SK-N-SH (cell line): ENCODE results near the gene CEP112. TPM values are rescaled to one million over a fixed set of nuclear protein-coding genes. Genes with fewer than 3 reads are reported as not detected.

Experiments
- CTCF ChIA-PET: fragments of 300-600, 350-600 bp; formaldehyde crosslinking; extraction: SDS; loops from one replicate; lab custom pipeline; 2021; lab: Yijun Ruan, JAX
- POLR2A ChIA-PET: fragments of 350-600 bp; sonication (Branson Sonifier 250); formaldehyde crosslinking; extraction: SDS; loops from one replicate; lab custom pipeline; 2020; ENCODE audit warnings: antibody characterized with exemption, inconsistent platforms; lab: Yijun Ruan, JAX
- DNase-seq: peaks from one replicate; pipeline ENCODE4 v3.0.0; 2012
- H2AFZ ChIP-seq: fragments of 200-600 bp; sonication (generic); 2 replicates; pipeline ENCODE4 v1.8.1; 2016; ENCODE audit warnings: antibody characterized with exemption, mild to moderate bottlenecking, low read depth
- H3F3A ChIP-seq: fragments of 200-600 bp; sonication (generic); replicated peaks from 2 replicates; pipeline ENCODE3; 2016; ENCODE audit warnings: antibody characterized with exemption, mild to moderate bottlenecking; ENCODE audit not compliant: insufficient read depth
- H3K27ac ChIP-seq, 2 experiments: fragments of 200-500 bp in 1 of 2; fragments of 200-600 bp in 1 of 2; sonication (Bioruptor generic) in 1 of 2; sonication (generic), shearing (Covaris generic) in 1 of 2; 2 replicates each; pipeline versions ENCODE4 v1.5.1 to v1.6.1; 2014 to 2016; ENCODE audit warnings: low read depth in 2 of 2, inconsistent platforms in 1 of 2, low read length in 1 of 2, mild to moderate bottlenecking in 1 of 2, mixed read lengths in 1 of 2
- H3K27me3 ChIP-seq: fragments of 200-600 bp; sonication (generic), shearing (Covaris generic); 2 replicates; pipeline ENCODE4 v1.6.1; 2016; ENCODE audit warnings: mixed run types; ENCODE audit not compliant: insufficient read depth
- H3K36me3 ChIP-seq, 2 experiments: fragments of 200-500 bp in 1 of 2; fragments of 200-600 bp in 1 of 2; sonication (Bioruptor generic) in 1 of 2; sonication (generic) in 1 of 2; replicated peaks in 1 of 2; 2 replicates each; pipeline versions ENCODE3 to v1.5.1; 2014 to 2016; ENCODE audit warnings: low read length in 1 of 2, mild to moderate bottlenecking in 1 of 2; ENCODE audit not compliant: insufficient read depth in 2 of 2, control insufficient read depth in 1 of 2
- H3K4me1 ChIP-seq, 2 experiments: fragments of 200-500 bp in 1 of 2; fragments of 200-600 bp in 1 of 2; sonication (Bioruptor generic) in 1 of 2; sonication (generic), shearing (Covaris generic) in 1 of 2; 2 replicates each; pipeline versions ENCODE4 v1.5.1 to v1.6.1; 2014 to 2016; ENCODE audit warnings: low read depth in 1 of 2, low read length in 1 of 2, mixed run types in 1 of 2; ENCODE audit not compliant: insufficient read depth in 2 of 2, control insufficient read depth in 1 of 2
- H3K4me2 ChIP-seq: fragments of 200-600 bp; sonication (generic), shearing (Covaris generic); 2 replicates; pipeline ENCODE4 v1.6.1; 2017; ENCODE audit warnings: mixed run types
- H3K4me3 ChIP-seq, 2 experiments: fragments of 200-500 bp in 1 of 2; fragments of 200-600 bp in 1 of 2; sonication (Bioruptor generic) in 1 of 2; sonication (generic), shearing (Covaris generic) in 1 of 2; 2 replicates each; pipeline versions ENCODE4 v1.5.1 to v1.8.1; 2014 to 2016; ENCODE audit warnings: low read depth in 2 of 2, inconsistent platforms in 1 of 2, low read length in 1 of 2, mild to moderate bottlenecking in 1 of 2, mixed read lengths in 1 of 2, moderate library complexity in 1 of 2
- H3K79me2 ChIP-seq: fragments of 200-600 bp; sonication (generic); 2 replicates; pipeline ENCODE4 v1.8.1; 2017; ENCODE audit warnings: mild to moderate bottlenecking; ENCODE audit not compliant: insufficient read depth
- H3K9ac ChIP-seq: fragments of 200-600 bp; sonication (generic); 2 replicates; pipeline ENCODE4 v1.6.1; 2017; ENCODE audit warnings: mixed run types
- H3K9me2 ChIP-seq: fragments of 200-600 bp; sonication (generic); 2 replicates; pipeline ENCODE4 v1.6.1; 2017; ENCODE audit warnings: mixed run types
- H3K9me3 ChIP-seq: fragments of 200-600 bp; sonication (generic); 2 replicates; pipeline ENCODE4 v1.6.1; 2017; ENCODE audit warnings: mixed run types, mild to moderate bottlenecking, moderate library complexity
- H4K20me1 ChIP-seq: fragments of 200-600 bp; sonication (generic); 2 replicates; pipeline ENCODE4 v1.6.1; 2017; ENCODE audit warnings: mild to moderate bottlenecking, mixed run types; ENCODE audit not compliant: insufficient read depth
- ELF1 ChIP-seq: IDR thresholded peaks from 2 replicates; pipeline ENCODE4 v1.4.0; 2012
- EP300 ChIP-seq, 2 experiments: IDR thresholded peaks; 2 replicates each; pipeline versions ENCODE4 v1.4.0 to v1.6.1; 2012; ENCODE audit warnings: borderline replicate concordance in 1 of 2, low read depth in 1 of 2, low read length in 1 of 2
- EZH2phosphoT487 ChIP-seq: fragments of 200-600 bp; sonication (generic); IDR thresholded peaks from 2 replicates; pipeline ENCODE4 v1.6.1; 2017; ENCODE audit warnings: low read depth, mixed run types, mild to moderate bottlenecking, antibody characterized with exemption, moderate library complexity, borderline replicate concordance
- GABPA ChIP-seq: IDR thresholded peaks from 2 replicates; pipeline ENCODE4 v1.4.0; 2012; ENCODE audit warnings: low read depth, mild to moderate bottlenecking
- MEF2A ChIP-seq: IDR thresholded peaks from 2 replicates; pipeline ENCODE4 v1.4.0; 2012; ENCODE audit warnings: low read depth, borderline replicate concordance
- MXI1 ChIP-seq: IDR thresholded peaks from 2 replicates; pipeline ENCODE4 v1.6.1; 2012; ENCODE audit warnings: mild to moderate bottlenecking, low read depth, low read length, improper control_type of control experiment
- NFIC ChIP-seq: IDR thresholded peaks from 2 replicates; pipeline ENCODE4 v1.4.0; 2012; ENCODE audit warnings: borderline replicate concordance
- NRF1 ChIP-seq: IDR thresholded peaks from 2 replicates; pipeline ENCODE4 v1.6.1; 2012; ENCODE audit warnings: low read depth, mild to moderate bottlenecking, low read length
- POLR2AphosphoS5 ChIP-seq: IDR thresholded peaks from 2 replicates; pipeline ENCODE4 v1.6.1; 2012; ENCODE audit warnings: low read depth, low read length
- RAD21 ChIP-seq: IDR thresholded peaks from 2 replicates; pipeline ENCODE4 v1.6.1; 2012; ENCODE audit warnings: mild to moderate bottlenecking, low read length
- RCOR1 ChIP-seq: fragments of 150-350 bp; IDR thresholded peaks from 2 replicates; pipeline ENCODE4 v1.6.1; 2017; ENCODE audit warnings: antibody characterized with exemption, low read length
- SIN3A ChIP-seq: IDR thresholded peaks from 2 replicates; pipeline ENCODE4 v1.6.1; 2012; ENCODE audit warnings: low read depth, mild to moderate bottlenecking, low read length, moderate library complexity, borderline replicate concordance
- SMC3 ChIP-seq: IDR thresholded peaks from 2 replicates; pipeline ENCODE4 v1.6.1; 2012; ENCODE audit warnings: low read depth, low read length, improper control_type of control experiment
- TAF1 ChIP-seq: IDR thresholded peaks from 2 replicates; pipeline ENCODE4 v1.6.1; 2012; ENCODE audit warnings: low read depth, mild to moderate bottlenecking, low read length, moderate library complexity, borderline replicate concordance
- TEAD4 ChIP-seq: IDR thresholded peaks from 2 replicates; pipeline ENCODE4 v1.4.0; 2012; ENCODE audit warnings: mild to moderate bottlenecking, borderline replicate concordance; ENCODE audit not compliant: insufficient read depth
- WGBS: methylation state at CpG from one replicate; pipeline ENCODE4 v1.1.6; 2017; ENCODE audit warnings: low lambda C conversion rate; 5-methylcytosine and 5-hydroxymethylcytosine counted together
- polyA plus RNA-seq, 3 experiments: library from polyadenylated mRNA; depleted of rRNA; stranded (reverse); fragments of >200 nt; gene quantifications; 2 replicates each; pipeline ENCODE4 v1.2.3, GENCODE V29; 2012
- TF ChIP-seq, protein P1 (sequence below): IDR thresholded peaks from 2 replicates; pipeline ENCODE4 v1.4.0; 2012; ENCODE audit warnings: low read depth, borderline replicate concordance
- TF ChIP-seq, protein P2 (sequence below): fragments of 200-600 bp; sonication (generic); IDR thresholded peaks from 2 replicates; pipeline ENCODE4 v1.6.1; 2017; ENCODE audit warnings: antibody characterized with exemption, mild to moderate bottlenecking, moderate library complexity
- TF ChIP-seq, protein P3 (sequence below): IDR thresholded peaks from 2 replicates; pipeline ENCODE4; 2012

Gene CEP112
- polyA plus RNA-seq, 1 of the 3 experiments (the other 2 are of a cell fraction): 7.9 TPM

GRCh38 chr17:65727832-65728231 is 464.1 kb downstream of the CEP112 start:
- Histone ChIP-seq H3K9me2 (no peaks in the 10 kb centered on the region), H3K27me3 (no peaks in the 10 kb centered on the region), H3K4me1 (peaks cover 0 to 14% of the 10 kb centered on the region in 2 experiments; a peak in 2 of 4 replicates), H3K36me3 (peaks cover 0 to 5% of the 10 kb centered on the region in 2 experiments), H3K4me3 (no peak overlapping the region), H3K9ac (no peak overlapping the region), H3K4me2 (no peak overlapping the region), H3K79me2 (no peaks in the 10 kb centered on the region), H3F3A (peaks cover 6% of the 10 kb centered on the region), H2AFZ (no peak overlapping the region), H3K9me3 (no peaks in the 10 kb centered on the region), H4K20me1 (no peaks in the 10 kb centered on the region), H3K27ac (no peak overlapping the region)
- TF ChIP-seq SMC3 (no peak), SIN3A (no peak), EP300 (IDR thresholded peaks at IDR 0.05; ENCODE audit: borderline replicate concordance in 1 of 2, low read depth in 1 of 2, low read length in 1 of 2) (no peak), MEF2A (no peak), NFIC (no peak), GABPA (no peak), RAD21 (no peak), RCOR1 (no peak), ELF1 (no peak), EZH2phosphoT487 (no peak), MXI1 (no peak), TEAD4 (no peak), TAF1 (no peak), POLR2AphosphoS5 (no peak), NRF1 (no peak)
- TF ChIP-seq, protein P1, sequence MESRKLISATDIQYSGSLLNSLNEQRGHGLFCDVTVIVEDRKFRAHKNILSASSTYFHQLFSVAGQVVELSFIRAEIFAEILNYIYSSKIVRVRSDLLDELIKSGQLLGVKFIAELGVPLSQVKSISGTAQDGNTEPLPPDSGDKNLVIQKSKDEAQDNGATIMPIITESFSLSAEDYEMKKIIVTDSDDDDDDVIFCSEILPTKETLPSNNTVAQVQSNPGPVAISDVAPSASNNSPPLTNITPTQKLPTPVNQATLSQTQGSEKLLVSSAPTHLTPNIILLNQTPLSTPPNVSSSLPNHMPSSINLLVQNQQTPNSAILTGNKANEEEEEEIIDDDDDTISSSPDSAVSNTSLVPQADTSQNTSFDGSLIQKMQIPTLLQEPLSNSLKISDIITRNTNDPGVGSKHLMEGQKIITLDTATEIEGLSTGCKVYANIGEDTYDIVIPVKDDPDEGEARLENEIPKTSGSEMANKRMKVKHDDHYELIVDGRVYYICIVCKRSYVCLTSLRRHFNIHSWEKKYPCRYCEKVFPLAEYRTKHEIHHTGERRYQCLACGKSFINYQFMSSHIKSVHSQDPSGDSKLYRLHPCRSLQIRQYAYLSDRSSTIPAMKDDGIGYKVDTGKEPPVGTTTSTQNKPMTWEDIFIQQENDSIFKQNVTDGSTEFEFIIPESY: no peak
- TF ChIP-seq, protein P2, sequence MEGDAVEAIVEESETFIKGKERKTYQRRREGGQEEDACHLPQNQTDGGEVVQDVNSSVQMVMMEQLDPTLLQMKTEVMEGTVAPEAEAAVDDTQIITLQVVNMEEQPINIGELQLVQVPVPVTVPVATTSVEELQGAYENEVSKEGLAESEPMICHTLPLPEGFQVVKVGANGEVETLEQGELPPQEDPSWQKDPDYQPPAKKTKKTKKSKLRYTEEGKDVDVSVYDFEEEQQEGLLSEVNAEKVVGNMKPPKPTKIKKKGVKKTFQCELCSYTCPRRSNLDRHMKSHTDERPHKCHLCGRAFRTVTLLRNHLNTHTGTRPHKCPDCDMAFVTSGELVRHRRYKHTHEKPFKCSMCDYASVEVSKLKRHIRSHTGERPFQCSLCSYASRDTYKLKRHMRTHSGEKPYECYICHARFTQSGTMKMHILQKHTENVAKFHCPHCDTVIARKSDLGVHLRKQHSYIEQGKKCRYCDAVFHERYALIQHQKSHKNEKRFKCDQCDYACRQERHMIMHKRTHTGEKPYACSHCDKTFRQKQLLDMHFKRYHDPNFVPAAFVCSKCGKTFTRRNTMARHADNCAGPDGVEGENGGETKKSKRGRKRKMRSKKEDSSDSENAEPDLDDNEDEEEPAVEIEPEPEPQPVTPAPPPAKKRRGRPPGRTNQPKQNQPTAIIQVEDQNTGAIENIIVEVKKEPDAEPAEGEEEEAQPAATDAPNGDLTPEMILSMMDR: no peak
- TF ChIP-seq, protein P3, sequence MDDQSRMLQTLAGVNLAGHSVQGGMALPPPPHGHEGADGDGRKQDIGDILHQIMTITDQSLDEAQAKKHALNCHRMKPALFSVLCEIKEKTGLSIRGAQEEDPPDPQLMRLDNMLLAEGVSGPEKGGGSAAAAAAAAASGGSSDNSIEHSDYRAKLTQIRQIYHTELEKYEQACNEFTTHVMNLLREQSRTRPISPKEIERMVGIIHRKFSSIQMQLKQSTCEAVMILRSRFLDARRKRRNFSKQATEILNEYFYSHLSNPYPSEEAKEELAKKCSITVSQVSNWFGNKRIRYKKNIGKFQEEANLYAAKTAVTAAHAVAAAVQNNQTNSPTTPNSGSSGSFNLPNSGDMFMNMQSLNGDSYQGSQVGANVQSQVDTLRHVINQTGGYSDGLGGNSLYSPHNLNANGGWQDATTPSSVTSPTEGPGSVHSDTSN: no peak
- ChIA-PET CTCF (interaction anchor here (1.4 to 1.5 kb wide), 2 partner anchors 14 kb away, joined by 4 to 7 read pairs; no protein-coding TSS in a partner anchor), POLR2A (interaction anchor here (0.6 kb wide), 1 partner anchor 13 kb away, joined by 3 read pairs; no protein-coding TSS in a partner anchor)
- WGBS: 72% methylated on average over 2 of the region's 2 CpGs
- DNase-seq: no peak
